HEK293 (cell line): ENCODE measurements around the gene PLEKHG5.

Experiments
- CTCF ChIA-PET: fragments of 350-600 bp; formaldehyde crosslinking; extraction: SDS; loops from one replicate; lab custom pipeline; 2021; ENCODE audit warnings: antibody characterized with exemption; lab: Yijun Ruan, JAX
- POLR2A ChIA-PET: fragments of 300-600 bp; formaldehyde crosslinking; extraction: SDS; loops from one replicate; lab custom pipeline; 2020; ENCODE audit warnings: antibody characterized with exemption, inconsistent platforms; lab: Yijun Ruan, JAX
- H3K27ac ChIP-seq: fragments of 200-500 bp; sonication (Bioruptor generic); 2 replicates; pipeline ENCODE4 v1.5.1; 2014; ENCODE audit warnings: low read depth, low read length, control low read depth, inconsistent platforms; ENCODE audit errors: extremely low read depth
- H3K36me3 ChIP-seq, 2 experiments: fragments of 200-500 bp in 1 of 2; sonication (Bioruptor generic) in 1 of 2; 1 replicate in 1 of 2; 2 replicates in 1 of 2; pipeline ENCODE4 v1.5.1; 2014 to 2017; ENCODE audit warnings: inconsistent platforms in 2 of 2, low read length in 2 of 2; ENCODE audit not compliant: control insufficient read depth in 2 of 2, insufficient read depth in 1 of 2
- H3K4me1 ChIP-seq: fragments of 200-500 bp; sonication (Bioruptor generic); 2 replicates; pipeline ENCODE4 v1.5.1; 2014; ENCODE audit warnings: mild to moderate bottlenecking, low read length, inconsistent platforms; ENCODE audit not compliant: control insufficient read depth, insufficient read depth
- H3K4me3 ChIP-seq: 2 replicates; pipeline ENCODE4 v1.5.1; 2011; ENCODE audit warnings: low read depth, mild to moderate bottlenecking, control low read depth, low read length, moderate library complexity
- H3K9me3 ChIP-seq: fragments of 200-500 bp; sonication (Bioruptor generic); 2 replicates; pipeline ENCODE4 v1.5.1; 2014; ENCODE audit warnings: low read depth, low read length, inconsistent platforms; ENCODE audit not compliant: control insufficient read depth, insufficient read depth
- GLIS2 ChIP-seq: fragments of 450-650 bp; formaldehyde crosslinking; IDR thresholded peaks from 2 replicates; pipeline ENCODE4 v1.5.1; 2016; ENCODE audit warnings: missing biosample characterization, missing genetic modification characterization
- OSR2 ChIP-seq: fragments of 450-650 bp; formaldehyde crosslinking; IDR thresholded peaks from 2 replicates; pipeline ENCODE4 v1.5.1; 2016; ENCODE audit warnings: missing biosample characterization, missing genetic modification characterization
- SCRT2 ChIP-seq: fragments of 450-650 bp; formaldehyde crosslinking; IDR thresholded peaks from 2 replicates; pipeline ENCODE4 v1.5.1; 2016; ENCODE audit warnings: missing biosample characterization, missing genetic modification characterization
- ZFP3 ChIP-seq: fragments of 450-650 bp; formaldehyde crosslinking; IDR thresholded peaks from 2 replicates; pipeline ENCODE4 v1.5.1; 2016; ENCODE audit warnings: low read depth, missing biosample characterization, missing genetic modification characterization
- ZNF114 ChIP-seq: fragments of 450-650 bp; formaldehyde crosslinking; IDR thresholded peaks from 2 replicates; pipeline ENCODE4 v1.5.0; 2017; ENCODE audit warnings: missing biosample characterization, missing genetic modification characterization
- ZNF132 ChIP-seq: fragments of 450-650 bp; formaldehyde crosslinking; IDR thresholded peaks from 2 replicates; pipeline ENCODE4 v1.5.1; 2017; ENCODE audit warnings: missing biosample characterization, missing genetic modification characterization, borderline replicate concordance
- ZNF175 ChIP-seq: fragments of 450-650 bp; formaldehyde crosslinking; IDR thresholded peaks from 2 replicates; pipeline ENCODE4 v1.5.1; 2016; ENCODE audit warnings: missing biosample characterization, missing genetic modification characterization
- ZNF221 ChIP-seq: fragments of 450-650 bp; formaldehyde crosslinking; IDR thresholded peaks from 2 replicates; pipeline ENCODE4 v1.5.1; 2017; ENCODE audit warnings: missing biosample characterization, missing genetic modification characterization, borderline replicate concordance
- ZNF302 ChIP-seq: fragments of 450-650 bp; formaldehyde crosslinking; IDR thresholded peaks from 2 replicates; pipeline ENCODE4 v1.5.1; 2016; ENCODE audit warnings: missing biosample characterization, missing genetic modification characterization, low read depth
- ZNF366 ChIP-seq: fragments of 450-650 bp; formaldehyde crosslinking; conservative IDR thresholded peaks from 2 replicates; pipeline ENCODE4 v1.5.1; 2016; ENCODE audit warnings: missing biosample characterization, missing genetic modification characterization
- ZNF426 ChIP-seq: fragments of 450-650 bp; formaldehyde crosslinking; IDR thresholded peaks from 2 replicates; pipeline ENCODE4 v1.5.1; 2017; ENCODE audit warnings: missing biosample characterization, missing genetic modification characterization, mild to moderate bottlenecking, inconsistent platforms, moderate library complexity
- ZNF544 ChIP-seq: fragments of 450-650 bp; formaldehyde crosslinking; IDR thresholded peaks from 2 replicates; pipeline ENCODE4 v1.5.0; 2017; ENCODE audit warnings: missing biosample characterization, missing genetic modification characterization
- ZNF654 ChIP-seq: fragments of 450-650 bp; formaldehyde crosslinking; IDR thresholded peaks from 2 replicates; pipeline ENCODE4 v1.5.1; 2016; ENCODE audit warnings: low read depth, missing biosample characterization, missing genetic modification characterization
- ZXDB ChIP-seq: fragments of 450-650 bp; formaldehyde crosslinking; IDR thresholded peaks from 2 replicates; pipeline ENCODE4 v1.5.1; 2016; ENCODE audit warnings: missing biosample characterization, missing genetic modification characterization
- TF ChIP-seq, protein P1 (sequence below): fragments of 450-650 bp; formaldehyde crosslinking; IDR thresholded peaks from 2 replicates; pipeline ENCODE4 v1.5.1; 2016; ENCODE audit warnings: missing biosample characterization, missing genetic modification characterization
- TF ChIP-seq, protein P2 (sequence below): fragments of 450-650 bp; formaldehyde crosslinking; IDR thresholded peaks from 2 replicates; pipeline ENCODE4 v1.5.1; 2016; ENCODE audit warnings: missing biosample characterization, missing genetic modification characterization, borderline replicate concordance
- TF ChIP-seq, protein P3 (sequence below): fragments of 450-650 bp; formaldehyde crosslinking; IDR thresholded peaks from 2 replicates; pipeline ENCODE4 v1.5.1; 2016; ENCODE audit warnings: missing biosample characterization, missing genetic modification characterization

Gene PLEKHG5

GRCh38 chr1:6418668-6419396 lies 72.6 kb downstream of the PLEKHG5 start:
- Histone ChIP-seq H3K9me3 (no peaks in the 10 kb centered on the region), H3K4me3 (no peak overlapping the region), H3K36me3 (no peaks in the 10 kb centered on the region), H3K4me1 (no peaks in the 10 kb centered on the region; the same call in 1 of the 2 replicates), H3K27ac (no peak overlapping the region)
- TF ChIP-seq GLIS2 (tag by site-specific recombination) = 0 out of 2 replicates have a peak, but pooled peaks have one; percentile 10
- TF ChIP-seq ZXDB (tag by site-specific recombination) = no peak
- ChIA-PET POLR2A (interaction anchor here (2.0 kb wide), 1 partner anchor 31 kb away, joined by 4 read pairs; no protein-coding TSS in a partner anchor), CTCF (interaction anchor here (0.8 to 6.5 kb wide), 5 partner anchors 9 to 228 kb away, joined by 3 to 117 read pairs (median 4); no protein-coding TSS in a partner anchor)

- H3K4me3 ChIP-seq = no peak overlapping the region
- H3K36me3 ChIP-seq = no peaks in the 10 kb centered on the region
- no peak overlapping the region for H3K27ac ChIP-seq
- H3K9me3 ChIP-seq = no peaks in the 10 kb centered on the region
- ChIA-PET POLR2A (interaction anchor here (2.0 kb wide), 1 partner anchor 30 kb away, joined by 4 read pairs; no protein-coding TSS in a partner anchor), CTCF (interaction anchor here (0.6 to 6.5 kb wide), 3 partner anchors 13 to 59 kb away, joined by 4 to 117 read pairs (median 7); no protein-coding TSS in a partner anchor)
- TF ChIP-seq ZNF426 (tag by site-specific recombination) (no peak), ZNF302 (tag by site-specific recombination) (no peak), ZNF654 (tag by site-specific recombination) (no peak), OSR2 (tag by site-specific recombination) (no peak), ZNF114 (tag by site-specific recombination) (no peak), ZNF132 (tag by site-specific recombination) (no peak), ZNF175 (tag by site-specific recombination) (no peak), ZNF221 (tag by site-specific recombination) (no peak), GLIS2 (tag by site-specific recombination) (no peak), ZFP3 (tag by site-specific recombination) (no peak), ZNF544 (tag by site-specific recombination) (no peak), ZNF366 (tag by site-specific recombination) (no peak), SCRT2 (tag by site-specific recombination) (no peak)
- TF ChIP-seq, protein P1, sequence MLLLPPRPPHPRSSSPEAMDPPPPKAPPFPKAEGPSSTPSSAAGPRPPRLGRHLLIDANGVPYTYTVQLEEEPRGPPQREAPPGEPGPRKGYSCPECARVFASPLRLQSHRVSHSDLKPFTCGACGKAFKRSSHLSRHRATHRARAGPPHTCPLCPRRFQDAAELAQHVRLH (tag by site-specific recombination) = no peak
- TF ChIP-seq, protein P2, sequence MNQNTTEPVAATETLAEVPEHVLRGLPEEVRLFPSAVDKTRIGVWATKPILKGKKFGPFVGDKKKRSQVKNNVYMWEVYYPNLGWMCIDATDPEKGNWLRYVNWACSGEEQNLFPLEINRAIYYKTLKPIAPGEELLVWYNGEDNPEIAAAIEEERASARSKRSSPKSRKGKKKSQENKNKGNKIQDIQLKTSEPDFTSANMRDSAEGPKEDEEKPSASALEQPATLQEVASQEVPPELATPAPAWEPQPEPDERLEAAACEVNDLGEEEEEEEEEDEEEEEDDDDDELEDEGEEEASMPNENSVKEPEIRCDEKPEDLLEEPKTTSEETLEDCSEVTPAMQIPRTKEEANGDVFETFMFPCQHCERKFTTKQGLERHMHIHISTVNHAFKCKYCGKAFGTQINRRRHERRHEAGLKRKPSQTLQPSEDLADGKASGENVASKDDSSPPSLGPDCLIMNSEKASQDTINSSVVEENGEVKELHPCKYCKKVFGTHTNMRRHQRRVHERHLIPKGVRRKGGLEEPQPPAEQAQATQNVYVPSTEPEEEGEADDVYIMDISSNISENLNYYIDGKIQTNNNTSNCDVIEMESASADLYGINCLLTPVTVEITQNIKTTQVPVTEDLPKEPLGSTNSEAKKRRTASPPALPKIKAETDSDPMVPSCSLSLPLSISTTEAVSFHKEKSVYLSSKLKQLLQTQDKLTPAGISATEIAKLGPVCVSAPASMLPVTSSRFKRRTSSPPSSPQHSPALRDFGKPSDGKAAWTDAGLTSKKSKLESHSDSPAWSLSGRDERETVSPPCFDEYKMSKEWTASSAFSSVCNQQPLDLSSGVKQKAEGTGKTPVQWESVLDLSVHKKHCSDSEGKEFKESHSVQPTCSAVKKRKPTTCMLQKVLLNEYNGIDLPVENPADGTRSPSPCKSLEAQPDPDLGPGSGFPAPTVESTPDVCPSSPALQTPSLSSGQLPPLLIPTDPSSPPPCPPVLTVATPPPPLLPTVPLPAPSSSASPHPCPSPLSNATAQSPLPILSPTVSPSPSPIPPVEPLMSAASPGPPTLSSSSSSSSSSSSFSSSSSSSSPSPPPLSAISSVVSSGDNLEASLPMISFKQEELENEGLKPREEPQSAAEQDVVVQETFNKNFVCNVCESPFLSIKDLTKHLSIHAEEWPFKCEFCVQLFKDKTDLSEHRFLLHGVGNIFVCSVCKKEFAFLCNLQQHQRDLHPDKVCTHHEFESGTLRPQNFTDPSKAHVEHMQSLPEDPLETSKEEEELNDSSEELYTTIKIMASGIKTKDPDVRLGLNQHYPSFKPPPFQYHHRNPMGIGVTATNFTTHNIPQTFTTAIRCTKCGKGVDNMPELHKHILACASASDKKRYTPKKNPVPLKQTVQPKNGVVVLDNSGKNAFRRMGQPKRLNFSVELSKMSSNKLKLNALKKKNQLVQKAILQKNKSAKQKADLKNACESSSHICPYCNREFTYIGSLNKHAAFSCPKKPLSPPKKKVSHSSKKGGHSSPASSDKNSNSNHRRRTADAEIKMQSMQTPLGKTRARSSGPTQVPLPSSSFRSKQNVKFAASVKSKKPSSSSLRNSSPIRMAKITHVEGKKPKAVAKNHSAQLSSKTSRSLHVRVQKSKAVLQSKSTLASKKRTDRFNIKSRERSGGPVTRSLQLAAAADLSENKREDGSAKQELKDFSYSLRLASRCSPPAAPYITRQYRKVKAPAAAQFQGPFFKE = no peak
- TF ChIP-seq, protein P3, sequence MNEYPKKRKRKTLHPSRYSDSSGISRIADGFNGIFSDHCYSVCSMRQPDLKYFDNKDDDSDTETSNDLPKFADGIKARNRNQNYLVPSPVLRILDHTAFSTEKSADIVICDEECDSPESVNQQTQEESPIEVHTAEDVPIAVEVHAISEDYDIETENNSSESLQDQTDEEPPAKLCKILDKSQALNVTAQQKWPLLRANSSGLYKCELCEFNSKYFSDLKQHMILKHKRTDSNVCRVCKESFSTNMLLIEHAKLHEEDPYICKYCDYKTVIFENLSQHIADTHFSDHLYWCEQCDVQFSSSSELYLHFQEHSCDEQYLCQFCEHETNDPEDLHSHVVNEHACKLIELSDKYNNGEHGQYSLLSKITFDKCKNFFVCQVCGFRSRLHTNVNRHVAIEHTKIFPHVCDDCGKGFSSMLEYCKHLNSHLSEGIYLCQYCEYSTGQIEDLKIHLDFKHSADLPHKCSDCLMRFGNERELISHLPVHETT = no peak
- no peaks in the 10 kb centered on the region; the same call in 1 of the 2 replicates for H3K4me1 ChIP-seq
Observed at GRCh38 chr1:6417961-6418667, 73.4 kb downstream of the PLEKHG5 start.
